Ovary (tissue), 10 donors: Measurements from ENCODE around the gene MEOX2. TPM values are rescaled to one million over a fixed set of nuclear protein-coding genes. Genes with fewer than 3 reads are reported as not detected.

Experiments used
- DNase-seq, 5 donors: peaks; one replicate each; pipeline ENCODE4 v3.0.0-alpha.2; 2019 to 2020
- H3K27ac ChIP-seq, 2 donors: fragments of 200-600 bp; one replicate each; pipeline versions ENCODE4 v1.5.1 to v1.8.0; 2019 to 2022
- H3K27me3 ChIP-seq: fragments of 200-600 bp; one replicate; pipeline ENCODE4 v1.8.0; 2022
- H3K36me3 ChIP-seq: fragments of 200-600 bp; sonication (generic); one replicate; pipeline ENCODE4 v1.5.1; 2019
- H3K4me1 ChIP-seq: one replicate; pipeline ENCODE4 v1.8.1; 2013; ENCODE audit warnings: mild to moderate bottlenecking, moderate library complexity; ENCODE audit not compliant: insufficient read depth
- H3K4me3 ChIP-seq: fragments of 200-600 bp; sonication (generic); one replicate; pipeline ENCODE4 v1.5.1; 2017
- H3K9me3 ChIP-seq, 2 donors: fragments of 200-600 bp in 1 of 2; sonication (generic) in 1 of 2; one replicate each; pipeline versions ENCODE4 v1.5.1 to v1.8.1; 2013 to 2019; ENCODE audit warnings: mild to moderate bottlenecking in 1 of 2, moderate library complexity in 1 of 2
- EP300 ChIP-seq: sonication (generic); formaldehyde crosslinking; IDR thresholded peaks from one replicate; pipeline ENCODE4 v1.6.1; 2017; ENCODE audit warnings: antibody characterized with exemption
- POLR2A ChIP-seq: fragments of 450-650 bp; IDR thresholded peaks from one replicate; pipeline ENCODE4 v1.6.1; 2017; ENCODE audit warnings: antibody characterized with exemption, mild to moderate bottlenecking, moderate library complexity
- whole genome bisulfite sequencing, 3 donors: extraction: QIAGEN DNeasy Blood & Tissue Kit in 1 of 3; methylation state at CpG; one replicate each; pipeline versions ENCODE4 v1.1.5 to v1.1.7; 2013 to 2017; 5-methylcytosine and 5-hydroxymethylcytosine counted together
- intact Hi-C, 4 donors: fragments of 100-400 bp; cut with DNase I; formaldehyde crosslinking; loops; one replicate each; pipeline versions ENCODE4 v1.11.0 to v1.15.1; 2022 to 2023
- long read RNA-seq, 3 donors: library from polyadenylated mRNA in 2 of 3; unstranded in 2 of 3; transcript quantifications; one replicate each; pipeline ENCODE4 v2.0.0 and lab custom pipeline, GENCODE V29; 2021 to 2026
- polyA plus RNA-seq, 2 donors: library from polyadenylated mRNA; stranded (reverse); fragments of 200-250 nt in 1 of 2; fragments of 350-450 nt in 1 of 2; fragmentation: Illumina TruSeq in 1 of 2; extraction: RNeasy Lipid Tissue Mini Kit (QIAGEN cat#74804) in 1 of 2; gene quantifications; one replicate each; pipeline ENCODE4 v1.2.3, GENCODE V29; 2013 to 2014
- total RNA-seq, 7 donors: library from RNA; depleted of rRNA in 2 of 7; stranded (reverse); fragments of >200 nt in 2 of 7; fragmentation: NEBNext Ultra II Directional in 3 of 7; extraction: Animal tissue kit (Norgen Biotek cat#: 25700) in 3 of 7; gene quantifications; one replicate each; pipeline versions ENCODE4 v1.1.0 to v1.2.4, GENCODE V29; 2016 to 2023
- TF ChIP-seq, protein P1 (sequence below), 3 donors: fragments of 450-650 bp in 2 of 3; fragments of 200-600 bp in 1 of 3; IDR thresholded peaks; one replicate each; pipeline versions ENCODE4 v1.5.1 to v1.8.0; 2016 to 2022; ENCODE audit warnings: antibody characterized with exemption in 3 of 3, mild to moderate bottlenecking in 1 of 3
- donor health status: DM: no; HTN: no; CAD: no; lungs with moderate emphysema.
- donor health status: DM: no; HTN: no; CAD: no.
- donor health status: Bipolar disorder and iron deficiency.
- donor health status: DM: yes; HTN: yes; CAD: no.
- donor health status: DM: no; HTN: no; CAD: no.
- donor health status: DM: yes; HTN: yes; CAD: no.

MEOX2 gene
- 1 to 10 TPM; 1.3 to 3.6 (median 1.5) TPM for total RNA-seq
- polyA plus RNA-seq: 10 to 100 TPM in 1 of 2 donors, 1 to 10 TPM in 1; 5.0 to 15.4 TPM
- long read RNA-seq, donor 1, transcript MEOX2-201 (3 exons, 2,500 nt): major isoform, 8 of 8 reads
- long read RNA-seq, donor 1, partial matches to known transcripts: 0 of 8 reads
- long read RNA-seq, donor 1, other reads (novel, unspliced or antisense): 0 of 8 reads
- long read RNA-seq, donor 2: 0 reads
- long read RNA-seq, donor 3, partial matches to known transcripts: 0 of 3 reads
- long read RNA-seq, donor 3, other reads (novel, unspliced or antisense): 0 of 3 reads

DNA sequence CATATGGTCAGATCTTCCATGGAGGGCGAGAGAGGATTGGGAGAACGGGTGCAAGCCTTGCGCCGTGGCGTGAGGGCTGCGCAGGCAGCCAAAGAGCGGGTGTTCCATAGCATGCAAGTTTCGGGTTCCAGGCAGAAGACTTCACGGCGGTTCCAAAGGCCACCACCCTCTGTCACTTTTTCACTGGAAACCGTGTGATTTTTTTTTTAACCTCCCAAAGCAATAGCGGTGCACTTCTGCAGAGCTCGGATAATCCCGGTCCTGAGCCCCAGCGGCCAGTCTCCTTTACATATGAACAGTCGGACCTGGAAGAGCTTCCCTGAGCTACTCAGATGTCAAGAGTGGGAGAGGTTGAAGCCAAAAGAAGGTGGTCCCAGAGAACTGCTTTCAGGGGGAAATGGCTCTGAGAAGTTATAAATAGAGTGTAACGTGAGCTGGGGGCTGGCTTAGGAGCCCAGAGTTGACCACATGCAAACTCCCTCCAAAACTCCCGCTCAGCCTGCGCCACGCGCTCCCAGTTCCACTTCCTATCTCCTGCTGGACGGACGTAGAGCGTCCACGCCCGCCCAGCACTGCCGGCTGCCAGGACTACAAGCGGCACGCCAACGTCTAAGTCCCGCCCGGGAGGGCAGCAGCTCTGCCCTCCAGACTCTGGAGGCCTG lies at the start of gene MEOX2:
TSS of gene MEOX2 (minus strand) at position 389 of the 662 bp plus-strand sequence. CDS start at position 108, 281 bp downstream.
- Histone ChIP-seq H3K36me3 (no peaks in the 10 kb centered on the region), H3K27ac (peak within 1 kb of the TSS in 1 of 2 donors; percentile 35), H3K4me3 (peak within 1 kb of the TSS; percentile 42), H3K9me3 (no peaks in the 10 kb centered on the region), H3K27me3 (no peaks in the 10 kb centered on the region), H3K4me1 (peaks cover 4% of the 10 kb centered on the region)
- TF ChIP-seq EP300 (no peak), POLR2A (no peak)
- TF ChIP-seq, protein P1, sequence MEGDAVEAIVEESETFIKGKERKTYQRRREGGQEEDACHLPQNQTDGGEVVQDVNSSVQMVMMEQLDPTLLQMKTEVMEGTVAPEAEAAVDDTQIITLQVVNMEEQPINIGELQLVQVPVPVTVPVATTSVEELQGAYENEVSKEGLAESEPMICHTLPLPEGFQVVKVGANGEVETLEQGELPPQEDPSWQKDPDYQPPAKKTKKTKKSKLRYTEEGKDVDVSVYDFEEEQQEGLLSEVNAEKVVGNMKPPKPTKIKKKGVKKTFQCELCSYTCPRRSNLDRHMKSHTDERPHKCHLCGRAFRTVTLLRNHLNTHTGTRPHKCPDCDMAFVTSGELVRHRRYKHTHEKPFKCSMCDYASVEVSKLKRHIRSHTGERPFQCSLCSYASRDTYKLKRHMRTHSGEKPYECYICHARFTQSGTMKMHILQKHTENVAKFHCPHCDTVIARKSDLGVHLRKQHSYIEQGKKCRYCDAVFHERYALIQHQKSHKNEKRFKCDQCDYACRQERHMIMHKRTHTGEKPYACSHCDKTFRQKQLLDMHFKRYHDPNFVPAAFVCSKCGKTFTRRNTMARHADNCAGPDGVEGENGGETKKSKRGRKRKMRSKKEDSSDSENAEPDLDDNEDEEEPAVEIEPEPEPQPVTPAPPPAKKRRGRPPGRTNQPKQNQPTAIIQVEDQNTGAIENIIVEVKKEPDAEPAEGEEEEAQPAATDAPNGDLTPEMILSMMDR (IDR thresholded peaks at IDR 0.05): no peak
- peak; percentile 35 to 78 (median 59) for DNase-seq
- intact Hi-C loops: loop anchor here in 1 of 4 donors (10.0 kb wide), 1 partner anchor 138 kb away; no protein-coding TSS in a partner anchor
- WGBS, 3 donors: 0 to 2% (median 1%) methylated on average over 32 of the region's 32 CpGs

DNA sequence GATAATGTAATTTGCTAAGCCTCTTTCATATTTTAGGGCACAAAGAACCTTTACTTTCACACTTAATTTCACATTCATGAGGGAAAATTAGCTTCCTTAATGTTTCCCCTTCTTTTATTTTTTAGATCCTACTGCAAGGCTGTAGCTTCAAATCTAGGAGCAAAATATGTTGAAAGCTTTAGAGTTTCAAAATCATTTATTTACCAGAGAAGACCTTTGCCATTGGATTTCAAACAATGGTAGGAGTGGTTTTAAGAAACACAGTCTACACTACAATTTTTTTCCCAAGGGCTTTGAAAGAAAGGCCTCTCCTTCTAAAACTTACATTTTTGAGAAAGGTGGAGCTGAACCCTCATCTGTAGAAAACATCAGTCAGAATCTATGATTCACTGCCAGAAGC lies 43.3 kb upstream of the MEOX2 start:
- no peak for DNase-seq
- Histone ChIP-seq H3K27ac (no peak overlapping the region), H3K4me3 (no peak overlapping the region), H3K4me1 (no peaks in the 10 kb centered on the region), H3K9me3 (no peaks in the 10 kb centered on the region), H3K27me3 (peaks cover 3% of the 10 kb centered on the region), H3K36me3 (no peaks in the 10 kb centered on the region)
- no peak for TF ChIP-seq POLR2A
- TF ChIP-seq EP300: no peak
- TF ChIP-seq, protein P1 (IDR thresholded peaks at IDR 0.05): no peak
- intact Hi-C loops: no loop called here

DNA sequence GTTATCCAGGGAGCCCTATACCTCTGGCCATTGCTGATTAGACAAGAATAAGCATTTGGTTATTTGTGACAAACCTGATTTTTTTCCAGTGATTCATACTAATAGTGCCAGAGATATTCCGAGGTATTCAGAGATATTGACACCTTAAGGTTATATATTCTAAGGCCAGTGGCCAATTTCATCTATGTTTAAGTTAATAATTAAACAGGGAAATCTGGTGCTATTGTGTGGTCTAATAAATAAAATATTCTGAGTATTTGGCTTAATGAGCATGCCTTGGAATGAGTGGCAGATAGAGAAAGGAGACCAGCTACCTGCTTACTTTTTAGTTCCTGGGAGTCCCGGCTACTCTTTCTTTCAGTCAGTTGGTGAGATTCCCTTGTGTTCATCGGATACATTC lies 38.6 kb upstream of the MEOX2 start:
- Histone ChIP-seq H3K9me3 (no peaks in the 10 kb centered on the region), H3K27me3 (no peaks in the 10 kb centered on the region), H3K27ac (no peak overlapping the region), H3K4me1 (no peaks in the 10 kb centered on the region), H3K36me3 (no peaks in the 10 kb centered on the region), H3K4me3 (no peak overlapping the region)
- intact Hi-C loops: no loop called here
- WGBS, 3 donors: 90 to 93% (median 90%) methylated on average over 3 of the region's 3 CpGs
- TF ChIP-seq EP300: no peak
- TF ChIP-seq, protein P1 (IDR thresholded peaks at IDR 0.05): no peak
- no peak for TF ChIP-seq POLR2A
- no peak for DNase-seq

DNA sequence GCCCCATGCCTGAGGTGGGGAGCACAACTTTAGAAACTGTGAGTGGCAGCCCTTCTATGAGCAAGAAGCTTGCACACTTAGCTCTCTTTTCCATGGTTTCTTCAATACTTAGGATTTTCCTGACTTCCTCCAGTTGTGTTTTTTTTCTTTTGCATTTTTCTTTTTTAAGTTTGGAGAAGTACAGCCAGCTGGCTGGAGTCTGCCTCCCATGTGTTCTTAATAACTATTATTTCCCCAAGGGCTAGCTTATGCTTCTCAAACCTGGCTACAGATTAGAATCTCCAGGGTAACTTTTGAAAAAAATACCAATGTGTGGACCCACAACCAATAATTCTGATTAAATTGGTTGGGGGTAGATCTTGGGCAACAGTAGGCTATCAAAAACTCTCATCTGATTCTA lies 37.4 kb upstream of the MEOX2 start:
- DNase-seq: no peak
- intact Hi-C loops: no loop called here
- no peaks in the 10 kb centered on the region for H3K36me3 ChIP-seq
- no peaks in the 10 kb centered on the region for H3K4me1 ChIP-seq
- H3K27ac ChIP-seq: no peak overlapping the region
- H3K4me3 ChIP-seq: no peak overlapping the region
- H3K27me3 ChIP-seq: no peaks in the 10 kb centered on the region
- TF ChIP-seq, protein P1 (IDR thresholded peaks at IDR 0.05): no peak
- TF ChIP-seq EP300 (no peak), POLR2A (no peak)
- H3K9me3 ChIP-seq: no peaks in the 10 kb centered on the region
